HepG2 (cell line): ENCODE data around the gene MYLK2. TPM values are rescaled to one million over a fixed set of nuclear protein-coding genes. Genes with fewer than 3 reads are reported as not detected.

Experiments used
- CCDC6 ChIP-seq: sonication (generic); formaldehyde crosslinking; IDR thresholded peaks from 2 replicates; pipeline ENCODE4 v1.8.1; 2022; ENCODE audit warnings: mild to moderate bottlenecking, missing genetic modification reagents, moderate library complexity
- CREB1 ChIP-seq, 2 experiments: fragments of 450-650 bp in 1 of 2; IDR thresholded peaks; 2 replicates each; pipeline ENCODE4 v1.6.1; 2016 to 2017; ENCODE audit warnings: control low read depth in 1 of 2, mild to moderate bottlenecking in 1 of 2, missing compliant biosample characterization in 1 of 2, missing genetic modification characterization in 1 of 2
- FOSL1 ChIP-seq: sonication (generic); formaldehyde crosslinking; IDR thresholded peaks from 2 replicates; pipeline ENCODE4 v1.9.0; 2021; ENCODE audit warnings: missing genetic modification reagents, borderline replicate concordance
- KDM5A ChIP-seq: fragments of 200-600 bp; sonication (generic); IDR thresholded peaks from 2 replicates; pipeline ENCODE4 v1.7.0; 2018; ENCODE audit warnings: antibody characterized with exemption, mild to moderate bottlenecking, low read length, borderline replicate concordance
- KLF11 ChIP-seq: IDR thresholded peaks from 2 replicates; pipeline ENCODE4 v1.6.1; 2016; ENCODE audit warnings: missing compliant biosample characterization
- MEF2D ChIP-seq: sonication (generic); formaldehyde crosslinking; IDR thresholded peaks from 2 replicates; pipeline ENCODE4 v1.5.1; 2020; ENCODE audit warnings: mild to moderate bottlenecking, missing genetic modification reagents
- MNT ChIP-seq: fragments of 450-650 bp; IDR thresholded peaks from 2 replicates; pipeline ENCODE4 v1.6.1; 2016
- MTF2 ChIP-seq: sonication (generic); formaldehyde crosslinking; IDR thresholded peaks from 2 replicates; pipeline ENCODE4 v1.5.0; 2020; ENCODE audit warnings: missing genetic modification reagents, borderline replicate concordance
- PAF1 ChIP-seq: IDR thresholded peaks from 2 replicates; pipeline ENCODE4 v1.6.1; 2016; ENCODE audit warnings: missing genetic modification reagents, missing compliant biosample characterization
- PRMT3 ChIP-seq: sonication (generic); formaldehyde crosslinking; IDR thresholded peaks from 2 replicates; pipeline ENCODE4 v1.8.1; 2022; ENCODE audit warnings: low read depth, mild to moderate bottlenecking, moderate library complexity, missing genetic modification reagents, borderline replicate concordance
- SMAD1 ChIP-seq: sonication (generic); formaldehyde crosslinking; IDR thresholded peaks from 2 replicates; pipeline ENCODE4 v1.4.0; 2020; ENCODE audit warnings: missing genetic modification reagents, low read depth, mild to moderate bottlenecking, borderline replicate concordance
- SRSF9 ChIP-seq: fragments of 200-400 bp; formaldehyde crosslinking; IDR thresholded peaks from 2 replicates; pipeline ENCODE4 v1.6.1; 2018; ENCODE audit warnings: borderline replicate concordance, mild to moderate bottlenecking, low read depth, low read length; ENCODE audit not compliant: insufficient read depth, poor library complexity, severe bottlenecking
- SYNCRIP ChIP-seq: fragments of 200-400 bp; formaldehyde crosslinking; IDR thresholded peaks from 2 replicates; pipeline ENCODE4 v1.6.1; 2018; ENCODE audit warnings: mild to moderate bottlenecking, low read depth, low read length; ENCODE audit not compliant: insufficient read depth
- TFDP2 ChIP-seq: sonication (generic); formaldehyde crosslinking; IDR thresholded peaks from 2 replicates; pipeline ENCODE4 v1.4.0; 2020; ENCODE audit warnings: missing genetic modification reagents
- XBP1 ChIP-seq: sonication (generic); formaldehyde crosslinking; IDR thresholded peaks from 2 replicates; pipeline ENCODE4 v1.5.0; 2020; ENCODE audit warnings: missing genetic modification reagents
- ZKSCAN5 ChIP-seq: sonication (generic); formaldehyde crosslinking; IDR thresholded peaks from 2 replicates; pipeline ENCODE4 v1.5.1; 2020; ENCODE audit warnings: mild to moderate bottlenecking, missing genetic modification reagents
- ZNF24 ChIP-seq: fragments of 450-650 bp; IDR thresholded peaks from 2 replicates; pipeline ENCODE4 v1.6.1; 2017; ENCODE audit warnings: antibody characterized with exemption, mild to moderate bottlenecking
- ZNF280B ChIP-seq: sonication (generic); formaldehyde crosslinking; IDR thresholded peaks from 2 replicates; pipeline ENCODE4 v1.5.0; 2020; ENCODE audit warnings: missing genetic modification reagents, mild to moderate bottlenecking, borderline replicate concordance
- ZNF333 ChIP-seq: sonication (generic); formaldehyde crosslinking; IDR thresholded peaks from 2 replicates; pipeline ENCODE4 v1.4.0; 2020; ENCODE audit warnings: mild to moderate bottlenecking, missing genetic modification reagents, borderline replicate concordance
- ZNF343 ChIP-seq: sonication (generic); formaldehyde crosslinking; IDR thresholded peaks from 2 replicates; pipeline ENCODE4 v1.4.0; 2020; ENCODE audit warnings: mild to moderate bottlenecking, missing genetic modification reagents
- ZNF543 ChIP-seq: sonication (generic); formaldehyde crosslinking; IDR thresholded peaks from 2 replicates; pipeline ENCODE4 v1.4.0; 2020; ENCODE audit warnings: mild to moderate bottlenecking, missing genetic modification reagents
- ZNF547 ChIP-seq: sonication (generic); formaldehyde crosslinking; IDR thresholded peaks from 2 replicates; pipeline ENCODE4 v1.5.1; 2020; ENCODE audit warnings: mild to moderate bottlenecking, missing genetic modification reagents
- ZSCAN9 ChIP-seq: IDR thresholded peaks from 2 replicates; pipeline ENCODE4 v1.6.1; 2016; ENCODE audit warnings: borderline replicate concordance
- polyA plus RNA-seq, 8 experiments: library from polyadenylated mRNA; depleted of rRNA in 3 of 8; stranded (reverse) in 7 of 8; unstranded in 1 of 8; fragments of >200 nt; fragmentation: Illumina TruSeq in 4 of 8; extraction: Trizol in 4 of 8; gene quantifications; 2 replicates each; pipeline versions ENCODE4 v1.2.1 to v1.2.3, GENCODE V29; 2011 to 2016; ENCODE audit warnings: low read depth in 4 of 8, missing spikeins in 1 of 8, mixed read lengths in 1 of 8; ENCODE audit not compliant: insufficient read depth in 1 of 8
- total RNA-seq, 5 experiments: library from RNA; depleted of rRNA; stranded (reverse); fragments of >200 nt; fragmentation: Illumina TruSeq; extraction: Trizol; gene quantifications; 2 replicates each; pipeline ENCODE4 v1.2.3, GENCODE V29; 2016; ENCODE audit warnings: low read depth in 1 of 5
- TF ChIP-seq, protein P1 (sequence below): sonication (generic); formaldehyde crosslinking; IDR thresholded peaks from 2 replicates; pipeline ENCODE4 v1.9.0; 2021; ENCODE audit warnings: missing genetic modification reagents, mild to moderate bottlenecking, borderline replicate concordance

The MYLK2 gene
- total and polyA plus RNA-seq, 2 of the 13 experiments (the other 11 are each of a cell fraction or from before 2014, with no cell fraction given), result 0.27 TPM; not detected in 1

DNA sequence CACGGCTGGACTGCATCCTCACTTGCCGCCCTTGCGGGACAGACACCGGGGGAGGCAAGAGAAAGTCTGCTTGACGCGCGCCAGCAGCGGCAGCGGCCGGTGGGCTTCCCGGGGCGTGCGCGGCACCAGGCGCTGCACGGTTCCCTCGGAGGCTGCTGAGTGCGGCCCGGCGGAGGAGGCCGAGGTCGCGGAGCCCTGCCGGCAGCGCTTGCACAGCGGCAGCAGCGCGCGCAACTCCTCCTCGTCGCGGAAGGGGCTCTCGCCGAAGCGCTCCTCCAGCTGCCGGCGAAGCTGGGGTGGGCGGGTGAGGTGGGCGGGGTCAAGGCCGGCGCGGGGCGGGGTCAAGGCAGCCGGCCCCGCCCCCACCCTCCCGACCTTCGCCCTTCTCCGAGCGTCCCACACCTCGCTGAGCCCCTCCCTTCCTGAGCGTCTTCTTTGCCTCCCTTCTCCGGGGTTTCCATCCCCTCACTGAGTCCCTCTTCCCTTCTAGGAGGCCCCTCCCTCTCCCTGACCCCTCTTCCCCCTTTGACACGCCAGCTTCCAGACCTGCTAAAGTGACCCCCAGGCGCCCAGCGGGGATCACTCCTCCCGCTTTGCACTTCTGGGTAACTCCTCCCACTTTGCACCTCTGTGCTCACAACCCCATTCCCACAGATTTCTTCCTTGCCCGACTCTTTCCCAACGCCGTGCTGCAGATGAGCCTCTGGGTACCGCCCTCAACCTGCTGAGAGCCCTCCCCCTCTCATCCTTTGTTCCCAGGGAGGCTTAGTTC lies 42.4 kb downstream of the MYLK2 start (continued):
- peak; percentile 62; the same call in 1 of the 2 replicates for TF ChIP-seq ZNF343 (CRISPR knock-in tag)
- peak; percentile 70; the same call in 1 of the 2 replicates for TF ChIP-seq TFDP2 (CRISPR knock-in tag)
- TF ChIP-seq ZNF333 (CRISPR knock-in tag), result no peak; the same call in 1 of the 2 replicates
- no peak for TF ChIP-seq ZKSCAN5
- no peak for TF ChIP-seq KDM5A
- TF ChIP-seq, protein P1, sequence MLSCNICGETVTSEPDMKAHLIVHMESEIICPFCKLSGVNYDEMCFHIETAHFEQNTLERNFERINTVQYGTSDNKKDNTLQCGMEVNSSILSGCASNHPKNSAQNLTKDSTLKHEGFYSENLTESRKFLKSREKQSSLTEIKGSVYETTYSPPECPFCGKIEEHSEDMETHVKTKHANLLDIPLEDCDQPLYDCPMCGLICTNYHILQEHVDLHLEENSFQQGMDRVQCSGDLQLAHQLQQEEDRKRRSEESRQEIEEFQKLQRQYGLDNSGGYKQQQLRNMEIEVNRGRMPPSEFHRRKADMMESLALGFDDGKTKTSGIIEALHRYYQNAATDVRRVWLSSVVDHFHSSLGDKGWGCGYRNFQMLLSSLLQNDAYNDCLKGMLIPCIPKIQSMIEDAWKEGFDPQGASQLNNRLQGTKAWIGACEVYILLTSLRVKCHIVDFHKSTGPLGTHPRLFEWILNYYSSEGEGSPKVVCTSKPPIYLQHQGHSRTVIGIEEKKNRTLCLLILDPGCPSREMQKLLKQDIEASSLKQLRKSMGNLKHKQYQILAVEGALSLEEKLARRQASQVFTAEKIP, result no peak
- 0 out of 2 replicates have a peak, but pooled peaks have one; percentile 62 for TF ChIP-seq PRMT3
- TF ChIP-seq MNT, result no peak
- no peak for TF ChIP-seq KLF11
- no peak for TF ChIP-seq PAF1
- TF ChIP-seq CCDC6 (CRISPR knock-in tag), result peak; percentile 88; the same call in 1 of the 2 replicates
- no peak for TF ChIP-seq ZNF543 (CRISPR knock-in tag)
- TF ChIP-seq SMAD1 (CRISPR knock-in tag), result no peak
- TF ChIP-seq ZNF280B, result no peak
- TF ChIP-seq MEF2D (CRISPR knock-in tag), result no peak
- peak; percentile 73; the same call in 1 of the 2 replicates for TF ChIP-seq ZNF547 (CRISPR knock-in tag)
- TF ChIP-seq SYNCRIP, result no peak
- no peak for TF ChIP-seq SRSF9
- TF ChIP-seq FOSL1 (CRISPR knock-in tag), result no peak
- no peak for TF ChIP-seq ZSCAN9 (CRISPR knock-in tag)
- TF ChIP-seq MTF2 (CRISPR knock-in tag), result no peak
- TF ChIP-seq CREB1 (IDR thresholded peaks at IDR 0.05), result no peak
- TF ChIP-seq CREB1 (CRISPR knock-in tag; IDR thresholded peaks at IDR 0.05), result no peak
- no peak for TF ChIP-seq XBP1
- no peak for TF ChIP-seq ZNF24
